Parathyroid adenoma (tissue), 2 donors: ENCODE measurements around the gene AVPR1B.

ENCODE experiments used
- H2AFZ ChIP-seq: fragments of 300-600 bp; sonication (generic); one replicate; pipeline ENCODE4 v1.7.0; 2017; ENCODE audit warnings: antibody characterized with exemption, mild to moderate bottlenecking
- H3K27ac ChIP-seq: fragments of 300-600 bp; sonication (generic); one replicate; pipeline ENCODE4 v1.7.0; 2017
- H3K27me3 ChIP-seq: fragments of 300-600 bp; sonication (generic); one replicate; pipeline ENCODE4 v1.7.0; 2017; ENCODE audit warnings: low read length; ENCODE audit not compliant: control insufficient read depth, insufficient read depth
- H3K36me3 ChIP-seq: fragments of 300-600 bp; sonication (generic); one replicate; pipeline ENCODE4 v1.7.0; 2017; ENCODE audit warnings: low read length; ENCODE audit not compliant: control insufficient read depth, insufficient read depth
- H3K4me1 ChIP-seq: fragments of 300-600 bp; sonication (generic); one replicate; pipeline ENCODE4 v1.7.0; 2017; ENCODE audit warnings: control low read depth
- H3K4me2 ChIP-seq: fragments of 300-600 bp; sonication (generic); one replicate; pipeline ENCODE4 v1.7.0; 2017; ENCODE audit warnings: low read length
- H3K4me3 ChIP-seq: fragments of 300-600 bp; sonication (generic); one replicate; pipeline ENCODE4 v1.7.0; 2017; ENCODE audit warnings: low read depth, low read length
- H3K79me2 ChIP-seq: fragments of 300-600 bp; sonication (generic); one replicate; pipeline ENCODE4 v1.7.0; 2017; ENCODE audit warnings: control low read depth
- H3K9ac ChIP-seq: fragments of 300-600 bp; sonication (generic); one replicate; pipeline ENCODE4 v1.7.0; 2017; ENCODE audit warnings: mild to moderate bottlenecking
- H3K9me3 ChIP-seq: fragments of 300-600 bp; sonication (generic); one replicate; pipeline ENCODE4 v1.7.0; 2017; ENCODE audit warnings: low read length; ENCODE audit not compliant: control insufficient read depth
- TF ChIP-seq, protein P1 (sequence below): fragments of 300-600 bp; sonication (generic); IDR thresholded peaks from one replicate; pipeline ENCODE4 v1.7.0; 2017; ENCODE audit warnings: antibody characterized with exemption, mild to moderate bottlenecking
- donor health status: primary hyperparathyroidism.

The AVPR1B gene

DNA sequence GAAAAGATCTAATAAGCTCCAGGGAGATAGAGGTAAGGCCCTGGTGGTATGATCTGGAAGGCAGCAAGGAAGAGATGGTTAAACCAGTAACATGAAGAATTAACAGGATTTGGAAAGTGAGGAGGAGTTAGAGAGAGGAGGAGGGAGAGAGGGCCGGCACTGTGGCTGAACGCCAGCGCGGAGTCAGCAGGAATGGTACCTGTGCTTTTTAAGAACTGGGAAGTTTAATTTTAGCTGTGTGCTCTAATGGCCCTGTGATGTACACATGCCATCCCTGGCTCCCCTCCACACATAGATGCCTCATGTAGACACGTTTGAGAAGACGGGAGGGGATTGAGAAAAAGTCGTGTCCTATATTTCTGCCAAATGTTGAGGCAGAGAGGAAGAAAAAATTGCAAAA is 13.8 kb upstream of the AVPR1B start:
- Histone ChIP-seq H2AFZ (no peak overlapping the region), H3K4me2 (no peak overlapping the region), H3K27me3 (no peaks in the 10 kb centered on the region), H3K27ac (no peak overlapping the region), H3K36me3 (no peaks in the 10 kb centered on the region), H3K9me3 (no peaks in the 10 kb centered on the region), H3K4me1 (no peaks in the 10 kb centered on the region), H3K9ac (no peak overlapping the region), H3K79me2 (no peaks in the 10 kb centered on the region), H3K4me3 (no peak overlapping the region)
- TF ChIP-seq, protein P1, sequence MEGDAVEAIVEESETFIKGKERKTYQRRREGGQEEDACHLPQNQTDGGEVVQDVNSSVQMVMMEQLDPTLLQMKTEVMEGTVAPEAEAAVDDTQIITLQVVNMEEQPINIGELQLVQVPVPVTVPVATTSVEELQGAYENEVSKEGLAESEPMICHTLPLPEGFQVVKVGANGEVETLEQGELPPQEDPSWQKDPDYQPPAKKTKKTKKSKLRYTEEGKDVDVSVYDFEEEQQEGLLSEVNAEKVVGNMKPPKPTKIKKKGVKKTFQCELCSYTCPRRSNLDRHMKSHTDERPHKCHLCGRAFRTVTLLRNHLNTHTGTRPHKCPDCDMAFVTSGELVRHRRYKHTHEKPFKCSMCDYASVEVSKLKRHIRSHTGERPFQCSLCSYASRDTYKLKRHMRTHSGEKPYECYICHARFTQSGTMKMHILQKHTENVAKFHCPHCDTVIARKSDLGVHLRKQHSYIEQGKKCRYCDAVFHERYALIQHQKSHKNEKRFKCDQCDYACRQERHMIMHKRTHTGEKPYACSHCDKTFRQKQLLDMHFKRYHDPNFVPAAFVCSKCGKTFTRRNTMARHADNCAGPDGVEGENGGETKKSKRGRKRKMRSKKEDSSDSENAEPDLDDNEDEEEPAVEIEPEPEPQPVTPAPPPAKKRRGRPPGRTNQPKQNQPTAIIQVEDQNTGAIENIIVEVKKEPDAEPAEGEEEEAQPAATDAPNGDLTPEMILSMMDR = no peak

DNA sequence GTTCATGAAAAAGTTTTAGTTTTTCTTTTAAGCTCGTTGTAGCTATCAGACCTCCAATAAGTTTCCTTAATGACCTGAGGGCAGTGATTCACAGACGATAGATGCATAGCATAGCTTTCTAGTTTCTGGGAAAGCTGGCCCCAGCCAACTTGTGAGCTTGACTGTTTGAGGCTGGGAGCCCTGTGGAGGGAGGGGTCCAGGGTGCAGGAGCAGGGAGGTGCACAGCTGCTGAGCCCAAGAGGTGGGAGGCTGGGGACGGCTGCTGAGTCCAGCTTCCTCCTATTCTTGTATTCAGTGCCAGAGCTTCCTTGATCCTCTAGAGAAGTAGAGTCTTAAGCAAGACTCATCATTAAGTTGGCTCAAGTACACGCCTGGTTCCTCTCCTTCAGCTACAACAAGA is 11.0 kb upstream of the AVPR1B start:
- H3K27me3 ChIP-seq = no peaks in the 10 kb centered on the region
- no peak overlapping the region for H3K27ac ChIP-seq
- no peaks in the 10 kb centered on the region for H3K79me2 ChIP-seq
- H3K4me2 ChIP-seq = no peak overlapping the region
- TF ChIP-seq, protein P1 = no peak
- H2AFZ ChIP-seq = no peak overlapping the region
- no peaks in the 10 kb centered on the region for H3K4me1 ChIP-seq
- no peak overlapping the region for H3K9ac ChIP-seq
- no peak overlapping the region for H3K4me3 ChIP-seq
- no peaks in the 10 kb centered on the region for H3K36me3 ChIP-seq
- no peaks in the 10 kb centered on the region for H3K9me3 ChIP-seq

DNA sequence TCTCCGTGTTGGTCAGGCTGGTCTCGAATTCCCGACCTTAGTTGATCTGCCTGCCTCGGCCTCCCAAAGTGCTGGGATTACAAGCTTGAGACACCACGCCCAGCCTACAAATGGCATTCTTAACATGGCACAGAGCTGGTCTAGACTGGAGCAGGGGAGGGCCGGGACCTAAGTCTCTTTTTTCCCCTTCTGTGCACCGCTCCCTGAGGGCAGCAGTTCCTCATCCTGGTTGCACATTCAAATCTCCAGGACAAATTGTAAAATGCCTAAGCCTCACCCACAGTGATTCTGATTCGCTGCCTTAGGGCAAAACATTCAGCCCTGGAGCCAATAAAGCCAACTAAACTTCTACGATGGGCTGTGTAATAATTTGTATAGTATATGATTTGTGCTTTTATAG is 10.1 kb upstream of the AVPR1B start:
- Histone ChIP-seq H2AFZ (no peak overlapping the region), H3K9me3 (no peaks in the 10 kb centered on the region), H3K27ac (no peak overlapping the region), H3K36me3 (no peaks in the 10 kb centered on the region), H3K4me1 (no peaks in the 10 kb centered on the region), H3K4me3 (no peak overlapping the region), H3K9ac (no peak overlapping the region), H3K79me2 (no peaks in the 10 kb centered on the region), H3K4me2 (no peak overlapping the region), H3K27me3 (no peaks in the 10 kb centered on the region)
- TF ChIP-seq, protein P1 = no peak

DNA sequence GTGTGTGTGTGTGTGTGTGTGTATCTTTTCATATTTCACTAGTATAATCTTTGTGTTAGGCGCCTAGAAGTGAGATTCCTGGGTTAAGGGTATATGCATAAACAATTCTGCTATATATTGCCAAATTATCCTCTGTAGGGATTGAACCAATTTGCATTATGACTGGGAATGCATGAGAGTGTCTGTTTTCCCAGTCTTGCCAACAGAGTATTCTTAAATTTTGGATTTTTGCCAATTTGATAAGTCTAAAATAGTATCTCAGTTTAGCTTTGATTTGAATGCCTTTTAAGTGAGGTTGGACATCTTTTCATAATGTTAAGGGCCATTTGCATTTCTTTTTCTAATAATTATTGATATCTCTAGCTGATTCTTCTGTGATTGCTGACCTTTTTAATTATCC is 8.2 kb upstream of the AVPR1B start:
- H3K4me3 ChIP-seq = no peak overlapping the region
- H3K4me1 ChIP-seq = no peaks in the 10 kb centered on the region
- no peak overlapping the region for H3K9ac ChIP-seq
- no peak overlapping the region for H2AFZ ChIP-seq
- no peak overlapping the region for H3K27ac ChIP-seq
- no peak overlapping the region for H3K4me2 ChIP-seq
- TF ChIP-seq, protein P1 = no peak
- no peaks in the 10 kb centered on the region for H3K36me3 ChIP-seq
- H3K79me2 ChIP-seq = no peaks in the 10 kb centered on the region
- H3K9me3 ChIP-seq = no peaks in the 10 kb centered on the region
- H3K27me3 ChIP-seq = no peaks in the 10 kb centered on the region

DNA sequence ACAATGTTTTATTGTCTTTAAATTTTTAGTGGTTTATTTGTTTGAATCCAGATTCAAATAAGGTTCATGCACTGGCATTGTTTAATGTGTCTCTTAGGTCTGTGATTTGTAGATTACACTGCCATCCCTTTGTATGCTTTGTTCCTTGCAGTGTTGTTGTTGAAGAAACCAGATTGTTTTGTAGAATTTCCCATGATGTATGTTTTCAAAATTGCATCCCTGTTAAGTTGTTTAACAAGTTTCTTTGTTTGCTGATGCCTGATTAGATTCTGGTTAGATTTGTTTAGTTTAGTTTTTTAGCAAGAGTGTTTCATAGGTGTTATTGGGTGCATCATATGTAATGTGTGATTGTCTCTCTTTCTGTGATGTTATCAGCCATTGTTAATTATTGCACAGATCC is 5.5 kb upstream of the AVPR1B start:
- H3K9ac ChIP-seq = no peak overlapping the region
- no peaks in the 10 kb centered on the region for H3K27me3 ChIP-seq
- H3K36me3 ChIP-seq = no peaks in the 10 kb centered on the region
- no peak overlapping the region for H3K4me2 ChIP-seq
- H2AFZ ChIP-seq = no peak overlapping the region
- no peak overlapping the region for H3K27ac ChIP-seq
- peaks cover 1% of the 10 kb centered on the region for H3K4me1 ChIP-seq
- H3K9me3 ChIP-seq = no peaks in the 10 kb centered on the region
- TF ChIP-seq, protein P1 = no peak
- no peak overlapping the region for H3K4me3 ChIP-seq
- no peaks in the 10 kb centered on the region for H3K79me2 ChIP-seq
